HepG2 (cell line): ENCODE data around the gene SLC25A15. TPM values are rescaled to one million over a fixed set of nuclear protein-coding genes. Genes with fewer than 3 reads are reported as not detected.

ENCODE experiments used
- DNMT1 ChIP-seq: sonication (generic); formaldehyde crosslinking; IDR thresholded peaks from 2 replicates; pipeline ENCODE4 v1.5.1; 2020; ENCODE audit warnings: mild to moderate bottlenecking, missing genetic modification reagents
- ELF1 ChIP-seq: sonication (generic); formaldehyde crosslinking; IDR thresholded peaks from 2 replicates; pipeline ENCODE4 v1.4.0; 2020; ENCODE audit warnings: missing genetic modification reagents
- ELF3 ChIP-seq: IDR thresholded peaks from 2 replicates; pipeline ENCODE4 v1.6.1; 2016; ENCODE audit warnings: missing genetic modification reagents, missing compliant biosample characterization
- ERF ChIP-seq: IDR thresholded peaks from 2 replicates; pipeline ENCODE4 v1.6.1; 2018; ENCODE audit warnings: missing biosample characterization, missing genetic modification reagents
- ESRRA ChIP-seq: sonication (generic); formaldehyde crosslinking; IDR thresholded peaks from 2 replicates; pipeline ENCODE4 v1.5.1; 2020; ENCODE audit warnings: mild to moderate bottlenecking, low read depth, missing genetic modification reagents
- FOXK1 ChIP-seq: sonication (generic); formaldehyde crosslinking; IDR thresholded peaks from 2 replicates; pipeline ENCODE4 v1.4.0; 2020; ENCODE audit warnings: low read depth, missing genetic modification reagents, borderline replicate concordance
- HMG20A ChIP-seq: IDR thresholded peaks from 2 replicates; pipeline ENCODE4 v1.6.1; 2016; ENCODE audit warnings: borderline replicate concordance
- MAFK ChIP-seq, 2 experiments: IDR thresholded peaks in 1 of 2; conservative IDR thresholded peaks in 1 of 2; 2 replicates each; pipeline ENCODE4 v1.6.1; 2011; ENCODE audit warnings: improper control_type of control experiment in 2 of 2, low read length in 2 of 2
- MEIS1 ChIP-seq: sonication (generic); formaldehyde crosslinking; IDR thresholded peaks from 2 replicates; pipeline ENCODE4 v1.9.0; 2021; ENCODE audit warnings: mild to moderate bottlenecking, missing genetic modification reagents, moderate library complexity, borderline replicate concordance
- MTA1 ChIP-seq: sonication (generic); formaldehyde crosslinking; IDR thresholded peaks from 2 replicates; pipeline ENCODE4 v1.4.0; 2020; ENCODE audit warnings: missing genetic modification reagents, mild to moderate bottlenecking, borderline replicate concordance
- MTA3 ChIP-seq: sonication (generic); formaldehyde crosslinking; IDR thresholded peaks from 2 replicates; pipeline ENCODE4 v1.4.0; 2020; ENCODE audit warnings: missing genetic modification reagents
- MZF1 ChIP-seq: sonication (generic); formaldehyde crosslinking; IDR thresholded peaks from 2 replicates; pipeline ENCODE4 v1.8.1; 2023; ENCODE audit warnings: mild to moderate bottlenecking, missing genetic modification reagents, borderline replicate concordance
- NCOA5 ChIP-seq: sonication (generic); formaldehyde crosslinking; IDR thresholded peaks from 2 replicates; pipeline ENCODE4 v1.4.0; 2020; ENCODE audit warnings: missing genetic modification reagents
- PBX3 ChIP-seq: sonication (generic); formaldehyde crosslinking; IDR thresholded peaks from 2 replicates; pipeline ENCODE4 v1.8.1; 2023; ENCODE audit warnings: missing genetic modification reagents, inconsistent platforms, borderline replicate concordance
- PHF8 ChIP-seq: sonication (generic); formaldehyde crosslinking; IDR thresholded peaks from 2 replicates; pipeline ENCODE4 v1.5.0; 2020; ENCODE audit warnings: missing genetic modification reagents
- PLSCR1 ChIP-seq: sonication (generic); formaldehyde crosslinking; IDR thresholded peaks from 2 replicates; pipeline ENCODE4 v1.5.0; 2020; ENCODE audit warnings: missing genetic modification reagents, mild to moderate bottlenecking, borderline replicate concordance
- SMC3 ChIP-seq: IDR thresholded peaks from 2 replicates; pipeline ENCODE4 v1.6.1; 2011; ENCODE audit warnings: low read length, improper control_type of control experiment
- TBL1XR1 ChIP-seq: fragments of 150-350 bp; IDR thresholded peaks from 2 replicates; pipeline ENCODE4 v1.6.1; 2014; ENCODE audit warnings: borderline replicate concordance, low read length; ENCODE audit not compliant: partially characterized antibody
- ZFP91 ChIP-seq: sonication (generic); formaldehyde crosslinking; IDR thresholded peaks from 2 replicates; pipeline ENCODE4 v1.9.0; 2022; ENCODE audit warnings: missing genetic modification reagents, mild to moderate bottlenecking, borderline replicate concordance
- ZFY ChIP-seq: sonication (generic); formaldehyde crosslinking; IDR thresholded peaks from 2 replicates; pipeline ENCODE4 v1.4.0; 2020; ENCODE audit warnings: missing genetic modification reagents
- ZNF124 ChIP-seq: sonication (generic); formaldehyde crosslinking; IDR thresholded peaks from 2 replicates; pipeline ENCODE4 v1.4.0; 2020; ENCODE audit warnings: missing genetic modification reagents
- ZNF335 ChIP-seq: sonication (generic); formaldehyde crosslinking; IDR thresholded peaks from 2 replicates; pipeline ENCODE4 v1.4.0; 2020; ENCODE audit warnings: missing genetic modification reagents
- ZNF550 ChIP-seq: sonication (generic); formaldehyde crosslinking; IDR thresholded peaks from 2 replicates; pipeline ENCODE4 v1.4.0; 2020; ENCODE audit warnings: mild to moderate bottlenecking, missing genetic modification reagents, borderline replicate concordance
- ZNF672 ChIP-seq: sonication (generic); formaldehyde crosslinking; IDR thresholded peaks from 2 replicates; pipeline ENCODE4 v1.8.1; 2022; ENCODE audit warnings: missing genetic modification reagents
- ZNF839 ChIP-seq: sonication (generic); formaldehyde crosslinking; IDR thresholded peaks from 2 replicates; pipeline ENCODE4 v1.4.0; 2020; ENCODE audit warnings: missing genetic modification reagents, mild to moderate bottlenecking, borderline replicate concordance
- ZNF878 ChIP-seq: sonication (generic); formaldehyde crosslinking; IDR thresholded peaks from 2 replicates; pipeline ENCODE4 v1.8.1; 2023; ENCODE audit warnings: mild to moderate bottlenecking, missing genetic modification reagents, moderate library complexity
- ZSCAN25 ChIP-seq: sonication (generic); formaldehyde crosslinking; IDR thresholded peaks from 2 replicates; pipeline ENCODE4 v1.8.0; 2022; ENCODE audit warnings: mild to moderate bottlenecking, missing genetic modification reagents
- ZZZ3 ChIP-seq: sonication (generic); formaldehyde crosslinking; IDR thresholded peaks from 2 replicates; pipeline ENCODE4 v1.4.0; 2020; ENCODE audit warnings: missing genetic modification reagents, mild to moderate bottlenecking, borderline replicate concordance
- polyA plus RNA-seq, 8 experiments: library from polyadenylated mRNA; depleted of rRNA in 3 of 8; stranded (reverse) in 7 of 8; unstranded in 1 of 8; fragments of >200 nt; fragmentation: Illumina TruSeq in 4 of 8; extraction: Trizol in 4 of 8; gene quantifications; 2 replicates each; pipeline versions ENCODE4 v1.2.1 to v1.2.3, GENCODE V29; 2011 to 2016; ENCODE audit warnings: low read depth in 4 of 8, missing spikeins in 1 of 8, mixed read lengths in 1 of 8; ENCODE audit not compliant: insufficient read depth in 1 of 8
- total RNA-seq, 5 experiments: library from RNA; depleted of rRNA; stranded (reverse); fragments of >200 nt; fragmentation: Illumina TruSeq; extraction: Trizol; gene quantifications; 2 replicates each; pipeline ENCODE4 v1.2.3, GENCODE V29; 2016; ENCODE audit warnings: low read depth in 1 of 5

The SLC25A15 gene
- total and polyA plus RNA-seq, 2 of the 13 experiments (the other 11 are each of a cell fraction or from before 2014, with no cell fraction given): 17.3 to 39.1 TPM

- no peak for TF ChIP-seq TBL1XR1
- no peak for TF ChIP-seq ZNF335 (CRISPR knock-in tag)
- TF ChIP-seq PBX3: no peak
- no peak for TF ChIP-seq MTA3
- TF ChIP-seq ZFY (CRISPR knock-in tag): peak; percentile 36; the same call in 1 of the 2 replicates
- no peak for TF ChIP-seq FOXK1 (CRISPR knock-in tag)
- TF ChIP-seq MAFK (conservative IDR thresholded peaks at IDR 0.05 in 1 of 2, IDR thresholded peaks at IDR 0.05 in 1 of 2; ENCODE audit: low read length in 2 of 2): no peak
- no peak for TF ChIP-seq ESRRA (CRISPR knock-in tag)
- no peak for TF ChIP-seq ZNF672
- 0 out of 2 replicates have a peak, but pooled peaks have one; percentile 6 for TF ChIP-seq ERF (CRISPR knock-in tag)
- TF ChIP-seq ZSCAN25 (CRISPR knock-in tag): no peak
- peak; percentile 76 for TF ChIP-seq SMC3
- TF ChIP-seq HMG20A (CRISPR knock-in tag): no peak
- no peak for TF ChIP-seq ZZZ3 (CRISPR knock-in tag)
- no peak for TF ChIP-seq MZF1
- no peak for TF ChIP-seq PHF8 (CRISPR knock-in tag)
- TF ChIP-seq MTA1 (CRISPR knock-in tag): no peak
- no peak for TF ChIP-seq MEIS1 (CRISPR knock-in tag)
- peak; percentile 56; the same call in 1 of the 2 replicates for TF ChIP-seq ELF3
- TF ChIP-seq ZFP91 (CRISPR knock-in tag): no peak
- TF ChIP-seq ZNF878 (CRISPR knock-in tag): no peak
- TF ChIP-seq ZNF839 (CRISPR knock-in tag): no peak
- TF ChIP-seq ZNF550 (CRISPR knock-in tag): no peak
- TF ChIP-seq DNMT1 (CRISPR knock-in tag): no peak
- no peak for TF ChIP-seq PLSCR1 (CRISPR knock-in tag)
- 0 out of 2 replicates have a peak, but pooled peaks have one; percentile 67 for TF ChIP-seq ZNF124 (CRISPR knock-in tag)
- peak; percentile 61 for TF ChIP-seq ELF1 (CRISPR knock-in tag)
- TF ChIP-seq NCOA5: no peak
These were observed 24.4 kb downstream of the SLC25A15 start (continued) for GRCh38 chr13:40813667-40814454.
